ENCODE data around the gene ASIC2.

- TF ChIP-seq POLR2A (IDR thresholded peaks at IDR 0.05; ENCODE audit: low read length): no peak
- no peak for TF ChIP-seq GATA1 (IDR thresholded peaks at IDR 0.05; ENCODE audit: low read depth, low read length)
These were observed 165.4 kb downstream of the ASIC2 start for GRCh38 chr17:33127706-33128105.

Data from erythroblast (primary cell).